GM19025 (cell line): ENCODE data around the gene ENKUR.

Source experiments
- ATAC-seq: cut with Tn5 transposase; IDR thresholded peaks from one replicate; pipeline ENCODE4 v1.9.1; 2021; ENCODE audit warnings: mild to moderate bottlenecking, low read depth, moderate library complexity; ENCODE audit not compliant: unreplicated experiment

Gene ENKUR

GRCh38 chr10:25015828-25016375, at the start of gene ENKUR:
ENKUR (minus strand) TSS chr10:25016158; CDS start chr10:25015936, 222 bp downstream.
- ATAC-seq: peak; percentile 53

GRCh38 chr10:25064401-25064800, 48.4 kb upstream of the ENKUR start:
- no peak for ATAC-seq

GRCh38 chr10:25063644-25064043, 47.7 kb upstream of the ENKUR start:
- ATAC-seq: no peak

GRCh38 chr10:25063157-25063556, 47.2 kb upstream of the ENKUR start:
- no peak for ATAC-seq

GRCh38 chr10:25061711-25062449, 45.9 kb upstream of the ENKUR start:
- no peak for ATAC-seq

GRCh38 chr10:25061125-25061524, 45.2 kb upstream of the ENKUR start:
- no peak for ATAC-seq

GRCh38 chr10:25059990-25060389, 44.0 kb upstream of the ENKUR start:
- no peak for ATAC-seq

- ATAC-seq: no peak
Observed at GRCh38 chr10:25057886-25058285, 41.9 kb upstream of the ENKUR start.

GRCh38 chr10:25056726-25057125, 40.8 kb upstream of the ENKUR start:
- no peak for ATAC-seq

GRCh38 chr10:25052012-25052411, 36.1 kb upstream of the ENKUR start:
- no peak for ATAC-seq

- ATAC-seq: no peak
Observed at GRCh38 chr10:25050402-25050801, 34.4 kb upstream of the ENKUR start.

- no peak for ATAC-seq
Observed at GRCh38 chr10:25049966-25050365, 34.0 kb upstream of the ENKUR start.

- ATAC-seq: no peak
Observed at GRCh38 chr10:25048450-25048849, 32.5 kb upstream of the ENKUR start.

GRCh38 chr10:25047591-25048301, 31.8 kb upstream of the ENKUR start:
- ATAC-seq: no peak

GRCh38 chr10:25047088-25047487, 31.1 kb upstream of the ENKUR start:
- ATAC-seq: no peak

GRCh38 chr10:25046641-25047040, 30.7 kb upstream of the ENKUR start:
- ATAC-seq: no peak

- ATAC-seq: no peak
Observed at GRCh38 chr10:25039531-25039930, 23.6 kb upstream of the ENKUR start.

GRCh38 chr10:25038325-25038724, 22.4 kb upstream of the ENKUR start:
- ATAC-seq: no peak

- peak; percentile 68 for ATAC-seq
Observed at GRCh38 chr10:25036381-25036780, 20.4 kb upstream of the ENKUR start.

- no peak for ATAC-seq
Observed at GRCh38 chr10:25029519-25029918, 13.6 kb upstream of the ENKUR start.

GRCh38 chr10:25028711-25029110, 12.8 kb upstream of the ENKUR start:
- no peak for ATAC-seq

- no peak for ATAC-seq
Observed at GRCh38 chr10:25026463-25026862, 10.5 kb upstream of the ENKUR start.
